Measurements from ENCODE around the gene TGOLN2.
"Not testable (repeated sequence)": the region's sequence is repeated elsewhere in the genome, so short reads cannot be mapped to it uniquely, and the experiment has no call there.

TGOLN2 gene

DNA sequence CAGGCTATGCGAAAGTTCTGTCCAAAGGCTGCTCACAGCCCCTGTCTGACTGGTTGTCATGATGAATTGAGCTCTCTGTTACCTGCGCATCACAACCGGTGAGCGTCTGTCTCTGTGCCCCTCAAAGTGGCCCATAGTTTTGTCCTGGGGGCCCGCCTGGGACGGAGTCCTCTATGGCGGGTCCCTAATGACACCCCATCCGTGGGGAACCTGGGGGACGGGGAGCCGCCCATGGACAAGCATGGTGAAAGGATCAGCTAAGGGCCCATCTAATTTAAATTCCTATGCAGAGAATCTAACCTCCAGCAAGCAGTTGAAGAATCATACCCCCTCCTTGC is 27.3 kb upstream of the TGOLN2 start:
- Histone ChIP-seq H3K27ac (ENCODE audit: low read depth, low read length) (peak overlapping the region; percentile 86), H3K4me1 (ENCODE audit: insufficient read depth, low read length) (peaks cover 23% of the 10 kb centered on the region), H3K4me3 (ENCODE audit: low read depth in 1 of 2, low read length in 2 of 2) (peak overlapping the region; percentile 78 to 97), H3K36me3 (ENCODE audit: insufficient read depth, low read length) (peaks cover 41% of the 10 kb centered on the region), H3K9me3 (ENCODE audit: low read length) (no peaks in the 10 kb centered on the region), H3K9ac (ENCODE audit: low read length) (peak overlapping the region; percentile 89), H3K27me3 (ENCODE audit: control insufficient read depth in 1 of 2, insufficient read depth in 2 of 2, low read length in 2 of 2) (no peaks in the 10 kb centered on the region)

DNA sequence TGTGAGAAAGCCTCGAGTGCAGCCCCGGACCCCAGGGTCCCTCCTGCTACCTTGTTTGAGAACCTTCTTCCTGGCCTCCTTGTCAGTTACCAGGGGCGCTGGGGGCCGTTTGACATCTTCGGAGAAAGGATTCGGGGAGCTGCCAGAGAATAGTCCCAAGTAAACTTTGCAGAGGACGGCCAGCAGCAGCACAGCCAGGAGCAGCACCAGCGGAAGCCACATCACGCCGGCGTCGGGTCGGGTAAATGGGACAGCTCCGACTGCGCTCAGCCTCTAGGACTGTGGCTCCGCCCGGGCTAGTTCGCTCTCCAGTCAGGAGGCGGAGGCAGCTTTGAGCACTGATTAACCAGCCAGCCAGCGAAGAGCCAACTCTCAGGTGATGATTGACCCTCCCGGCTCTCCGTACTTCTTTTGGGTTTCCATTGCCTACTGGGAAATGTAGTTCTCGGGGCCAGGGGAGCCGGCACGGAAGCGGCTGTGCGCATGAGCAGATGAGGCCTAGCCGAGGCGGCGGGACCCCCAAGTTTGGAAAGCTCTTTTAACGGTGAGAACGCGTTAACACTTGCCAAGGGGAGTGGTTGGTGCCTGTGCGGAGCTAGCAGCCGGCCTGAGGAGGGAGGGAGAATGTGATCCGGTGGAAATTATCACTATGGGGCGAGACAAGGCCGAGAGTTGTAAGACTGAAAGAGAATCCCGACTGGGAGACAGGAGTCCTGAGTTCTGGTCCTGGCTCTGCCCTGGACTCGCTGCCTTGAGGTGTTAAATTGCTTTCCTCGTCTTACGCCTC is 26.7 kb upstream of the TGOLN2 start, which contains the start of the genes ELMOD3 and RETSAT:
TSS of gene ELMOD3 (plus strand) at position 484 of the 787 bp plus-strand sequence. CDS start 2,430 bp downstream, outside the sequence.
TSS of gene RETSAT (minus strand) at position 243 of the 787 bp plus-strand sequence. CDS start at position 222, 21 bp downstream.
- Histone ChIP-seq H3K9ac (ENCODE audit: low read length) (peak within 1 kb of the TSS; percentile 89), H3K4me1 (ENCODE audit: insufficient read depth, low read length) (peaks cover 23% of the 10 kb centered on the region), H3K36me3 (ENCODE audit: insufficient read depth, low read length) (peaks cover 46% of the 10 kb centered on the region), H3K9me3 (ENCODE audit: low read length) (no peaks in the 10 kb centered on the region), H3K27me3 (ENCODE audit: control insufficient read depth in 1 of 2, insufficient read depth in 2 of 2, low read length in 2 of 2) (no peaks in the 10 kb centered on the region), H3K4me3 (ENCODE audit: low read depth in 1 of 2, low read length in 2 of 2) (peak within 1 kb of the TSS; percentile 78 to 97), H3K27ac (ENCODE audit: low read depth, low read length) (peak within 1 kb of the TSS; percentile 86)

DNA sequence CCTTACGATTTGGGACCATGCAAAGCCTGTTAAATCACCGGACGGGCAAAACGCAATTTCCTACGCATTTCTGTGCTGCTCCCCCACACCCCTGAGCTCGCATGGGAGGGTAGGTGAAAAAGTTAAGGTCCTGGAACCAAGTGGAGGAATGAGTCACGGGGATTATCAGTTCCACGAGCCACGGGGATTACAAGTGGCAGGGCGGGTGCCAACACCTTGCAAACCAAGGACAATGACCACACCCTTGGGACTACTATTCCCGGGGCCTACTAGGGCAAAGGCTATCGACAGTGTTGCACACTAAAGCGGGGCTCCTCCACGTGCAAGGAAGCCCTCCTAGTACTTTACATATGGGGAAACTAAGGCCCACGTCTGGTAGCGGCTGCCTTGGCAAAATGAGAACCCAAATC is 26.1 kb upstream of the TGOLN2 start:
- Histone ChIP-seq H3K4me1 (ENCODE audit: insufficient read depth, low read length) (peaks cover 23% of the 10 kb centered on the region), H3K4me3 (ENCODE audit: low read depth in 1 of 2, low read length in 2 of 2) (peak overlapping the region; percentile 78 to 97), H3K9ac (ENCODE audit: low read length) (peak overlapping the region; percentile 40)

DNA sequence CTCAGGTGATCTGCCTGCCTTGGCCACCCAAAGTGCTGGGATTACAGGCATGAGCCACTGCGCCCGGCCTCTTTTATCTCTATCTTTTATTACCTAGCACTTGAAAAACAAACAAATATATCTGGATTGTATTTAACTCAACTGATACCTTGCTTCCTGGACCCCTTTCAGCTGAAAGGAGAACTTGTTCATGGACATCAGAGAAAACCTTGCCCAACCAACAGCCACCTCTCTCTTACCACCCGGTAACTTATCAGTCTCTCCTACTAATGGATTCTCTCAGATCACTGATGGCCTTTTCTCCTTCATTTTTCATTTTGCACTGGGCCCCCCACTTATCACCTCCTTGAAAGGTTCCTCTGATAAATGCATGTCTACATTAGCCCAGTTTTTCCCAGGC is 19.8 kb upstream of the TGOLN2 start:
- Histone ChIP-seq H3K9me3 (ENCODE audit: low read length) (no peaks in the 10 kb centered on the region), H3K4me1 (ENCODE audit: insufficient read depth, low read length) (no peaks in the 10 kb centered on the region), H3K4me3 (ENCODE audit: low read depth in 1 of 2, low read length in 2 of 2) (no peak overlapping the region), H3K36me3 (ENCODE audit: insufficient read depth, low read length) (peaks cover 45% of the 10 kb centered on the region), H3K27me3 (ENCODE audit: control insufficient read depth in 1 of 2, insufficient read depth in 2 of 2, low read length in 2 of 2) (no peaks in the 10 kb centered on the region), H3K9ac (ENCODE audit: low read length) (no peak overlapping the region), H3K27ac (ENCODE audit: low read depth, low read length) (no peak overlapping the region)

More for the DNA sequence above, 26.1 kb upstream of the TGOLN2 start:
- Histone ChIP-seq H3K27ac (ENCODE audit: low read depth, low read length) (peak overlapping the region; percentile 67), H3K36me3 (ENCODE audit: insufficient read depth, low read length) (peaks cover 48% of the 10 kb centered on the region), H3K9me3 (ENCODE audit: low read length) (no peaks in the 10 kb centered on the region), H3K27me3 (ENCODE audit: control insufficient read depth in 1 of 2, insufficient read depth in 2 of 2, low read length in 2 of 2) (no peaks in the 10 kb centered on the region)

DNA sequence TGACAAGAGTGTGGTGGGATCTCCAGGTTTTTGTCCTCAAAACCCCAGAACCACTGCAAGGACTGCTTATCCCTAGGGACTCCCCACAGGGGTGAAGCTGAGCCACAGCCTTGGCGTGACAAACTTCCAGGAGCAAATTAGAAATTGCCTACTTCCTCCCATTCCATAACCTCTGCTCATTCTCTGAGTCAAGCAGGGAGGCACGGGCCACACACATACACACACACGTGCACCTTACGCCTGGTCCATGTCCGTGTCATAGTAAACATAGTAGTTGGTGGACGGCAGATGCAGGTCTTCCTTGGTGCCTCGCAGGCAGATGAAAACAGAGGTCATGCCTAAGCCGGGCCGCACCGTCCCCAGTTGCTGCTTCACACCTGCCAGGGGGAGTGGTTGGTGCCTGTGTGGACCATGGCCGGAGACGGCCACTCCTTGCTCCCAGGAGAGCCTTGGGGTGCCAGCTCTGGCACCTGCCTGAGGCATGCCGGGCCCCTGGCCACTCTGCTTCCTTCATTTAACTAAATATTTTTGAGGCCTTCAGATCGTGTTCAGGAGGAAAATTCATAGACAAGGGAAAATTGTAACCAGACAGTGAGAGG is 16.7 kb upstream of the TGOLN2 start:
- Histone ChIP-seq H3K9me3 (ENCODE audit: low read length) (no peaks in the 10 kb centered on the region), H3K27ac (ENCODE audit: low read depth, low read length) (no peak overlapping the region), H3K9ac (ENCODE audit: low read length) (no peak overlapping the region), H3K27me3 (ENCODE audit: control insufficient read depth in 1 of 2, insufficient read depth in 2 of 2, low read length in 2 of 2) (no peaks in the 10 kb centered on the region), H3K4me3 (ENCODE audit: low read depth in 1 of 2, low read length in 2 of 2) (no peak overlapping the region), H3K36me3 (ENCODE audit: insufficient read depth, low read length) (peaks cover 26% of the 10 kb centered on the region), H3K4me1 (ENCODE audit: insufficient read depth, low read length) (no peaks in the 10 kb centered on the region)

DNA sequence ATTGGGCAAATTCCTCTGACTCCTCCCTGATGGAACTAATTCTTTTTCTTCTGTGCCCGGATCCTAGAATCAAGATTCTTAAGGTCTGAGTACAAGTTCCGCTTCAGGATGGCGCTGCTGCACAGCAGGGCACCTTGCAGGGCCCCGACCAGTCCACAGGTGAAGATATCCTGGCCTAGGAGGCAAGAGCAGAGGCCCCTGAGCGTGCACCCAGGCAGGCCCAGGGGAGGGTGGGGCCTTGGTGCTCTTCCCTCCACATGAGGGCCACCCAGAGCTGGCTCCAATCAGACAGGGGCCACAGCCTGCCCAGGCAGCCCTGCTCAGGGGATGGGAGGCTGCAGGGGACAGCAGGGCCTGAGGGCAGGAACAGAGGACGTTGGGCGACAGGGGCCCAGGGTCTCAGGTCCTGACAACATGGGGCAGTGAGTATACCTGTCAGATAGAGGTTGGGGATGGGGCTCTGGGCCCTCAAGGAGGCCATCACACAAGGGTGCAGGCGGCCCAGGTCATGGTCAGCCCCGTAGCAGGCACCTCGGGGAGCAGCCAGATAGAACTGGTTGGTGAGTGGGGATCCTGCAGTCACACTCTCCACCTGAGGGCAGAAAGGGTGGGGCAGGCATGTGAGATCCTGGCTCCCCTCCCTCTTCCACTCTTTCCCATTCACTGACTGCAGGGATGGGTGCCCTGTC is 15.6 kb upstream of the TGOLN2 start:
- not testable (repeated sequence) for H3K9ac ChIP-seq (ENCODE audit: low read length); H3K4me3 ChIP-seq (ENCODE audit: low read depth in 1 of 2, low read length in 2 of 2); H3K27ac ChIP-seq (ENCODE audit: low read depth, low read length); H3K4me1 ChIP-seq (ENCODE audit: insufficient read depth, low read length); H3K9me3 ChIP-seq (ENCODE audit: low read length); H3K27me3 ChIP-seq (ENCODE audit: control insufficient read depth in 1 of 2, insufficient read depth in 2 of 2, low read length in 2 of 2)
- peaks cover 20% of the 10 kb centered on the region for H3K36me3 ChIP-seq (ENCODE audit: insufficient read depth, low read length)

DNA sequence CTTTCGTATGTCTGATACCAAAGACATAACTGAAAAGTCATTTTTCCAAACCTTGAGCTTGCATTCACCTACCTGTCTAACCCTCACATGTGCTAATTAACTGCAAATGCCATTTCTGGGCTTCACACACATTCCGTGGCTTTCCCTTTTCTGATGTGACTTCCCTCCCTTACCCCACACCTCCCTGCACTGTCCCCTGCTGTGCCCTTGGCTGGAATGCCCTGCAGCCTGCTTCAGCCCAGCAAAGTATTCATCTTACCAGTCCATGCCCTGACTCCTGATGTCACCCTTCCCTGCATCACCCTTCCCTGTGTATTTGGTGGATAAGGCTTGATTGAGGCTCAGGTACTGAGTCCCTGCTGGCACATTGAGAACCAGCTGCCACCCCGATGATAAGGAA is 14.4 kb upstream of the TGOLN2 start:
- Histone ChIP-seq H3K4me1 (ENCODE audit: insufficient read depth, low read length) (no peaks in the 10 kb centered on the region), H3K36me3 (ENCODE audit: insufficient read depth, low read length) (peaks cover 14% of the 10 kb centered on the region), H3K27ac (ENCODE audit: low read depth, low read length) (no peak overlapping the region), H3K27me3 (ENCODE audit: control insufficient read depth in 1 of 2, insufficient read depth in 2 of 2, low read length in 2 of 2) (no peaks in the 10 kb centered on the region), H3K4me3 (ENCODE audit: low read depth in 1 of 2, low read length in 2 of 2) (no peak overlapping the region), H3K9ac (ENCODE audit: low read length) (no peak overlapping the region), H3K9me3 (ENCODE audit: low read length) (no peaks in the 10 kb centered on the region)

DNA sequence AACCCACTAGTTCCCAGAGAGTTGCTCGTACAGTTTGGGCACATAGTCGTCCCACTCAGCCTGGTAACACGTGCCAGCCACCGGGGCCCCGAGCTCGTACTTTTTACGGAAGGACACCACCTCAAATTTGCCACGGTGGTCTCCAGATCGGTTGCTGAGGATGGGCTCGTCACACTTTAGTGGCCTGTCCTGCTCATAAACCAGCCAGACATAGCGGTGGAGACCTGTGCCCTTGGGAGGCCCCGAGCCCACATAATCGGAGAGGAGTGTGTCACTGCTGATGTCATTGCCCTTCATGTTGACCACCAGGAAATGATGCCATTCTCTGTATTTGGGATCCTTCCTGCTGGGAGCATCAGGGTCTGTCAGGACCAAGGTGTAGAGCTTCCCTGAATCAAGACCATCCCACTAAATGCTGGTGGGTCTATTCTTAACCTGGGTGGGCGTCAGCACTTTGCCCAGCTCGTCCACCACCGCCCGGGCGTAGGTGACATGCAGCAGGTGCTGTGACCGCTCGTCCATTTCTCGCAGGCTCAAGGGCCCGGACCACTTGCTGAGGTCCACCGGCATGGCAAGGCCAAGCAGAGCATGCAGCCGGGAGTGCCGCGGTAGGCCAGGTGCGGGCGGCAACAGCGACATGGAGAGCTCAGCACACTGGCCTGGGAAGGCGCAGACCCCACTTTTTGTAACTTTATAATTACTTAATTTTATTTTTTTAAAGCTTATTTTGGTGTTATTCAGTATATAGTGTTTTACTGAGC is 13.7 kb upstream of the TGOLN2 start:
- H3K9ac ChIP-seq (ENCODE audit: low read length) = no peak overlapping the region
- H3K4me1 ChIP-seq (ENCODE audit: insufficient read depth, low read length) = no peaks in the 10 kb centered on the region
- H3K27me3 ChIP-seq (ENCODE audit: control insufficient read depth in 1 of 2, insufficient read depth in 2 of 2, low read length in 2 of 2) = no peaks in the 10 kb centered on the region
- H3K4me3 ChIP-seq (ENCODE audit: low read depth in 1 of 2, low read length in 2 of 2) = no peak overlapping the region
- H3K36me3 ChIP-seq (ENCODE audit: insufficient read depth, low read length) = peaks cover 14% of the 10 kb centered on the region
- H3K9me3 ChIP-seq (ENCODE audit: low read length) = no peaks in the 10 kb centered on the region
- H3K27ac ChIP-seq (ENCODE audit: low read depth, low read length) = no peak overlapping the region

DNA sequence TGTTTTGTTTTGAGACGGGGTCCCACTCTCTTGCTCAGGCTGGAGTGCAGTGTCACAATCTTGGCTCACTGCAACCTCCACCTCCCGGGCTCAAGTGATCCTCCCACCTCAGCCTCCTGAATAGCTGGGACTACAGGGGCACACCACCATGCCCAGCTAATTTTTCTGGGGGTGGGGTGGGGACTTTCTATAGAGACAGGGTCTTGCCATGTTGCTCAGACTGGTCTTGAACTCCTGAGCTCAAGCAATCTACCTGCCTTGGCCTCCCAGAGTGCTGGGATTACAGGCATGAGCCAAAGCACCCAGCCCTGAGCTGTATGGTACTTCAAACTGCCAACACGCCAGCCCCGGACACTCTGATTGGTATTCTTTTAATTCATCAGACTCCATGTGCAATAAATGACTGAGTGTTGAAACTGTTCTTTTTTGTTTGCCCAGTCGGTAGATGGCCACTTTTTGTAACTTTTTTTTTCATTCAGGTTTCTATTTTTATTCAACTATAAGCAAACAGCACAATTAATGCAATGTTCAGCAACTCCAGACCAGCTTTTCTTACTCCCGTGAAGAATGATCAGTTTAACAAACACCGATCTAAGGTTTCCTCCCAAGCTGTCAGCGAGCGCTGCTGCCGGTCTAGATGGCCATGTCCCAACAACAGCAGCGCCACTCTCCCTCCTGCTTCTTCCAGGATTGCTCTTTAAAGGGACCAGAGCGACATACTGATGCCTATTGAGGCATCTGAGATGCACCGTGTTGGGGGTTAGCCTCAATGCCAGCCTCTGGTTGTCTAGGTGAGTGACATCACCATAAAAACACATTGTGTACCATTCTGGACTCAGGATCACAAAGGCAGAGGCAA is 12.5 kb upstream of the TGOLN2 start:
- no peaks in the 10 kb centered on the region for H3K9me3 ChIP-seq (ENCODE audit: low read length)
- H3K36me3 ChIP-seq (ENCODE audit: insufficient read depth, low read length) = peaks cover 6% of the 10 kb centered on the region
- no peak overlapping the region for H3K4me3 ChIP-seq (ENCODE audit: low read depth in 1 of 2, low read length in 2 of 2)
- H3K27me3 ChIP-seq (ENCODE audit: control insufficient read depth in 1 of 2, insufficient read depth in 2 of 2, low read length in 2 of 2) = no peaks in the 10 kb centered on the region
- H3K27ac ChIP-seq (ENCODE audit: low read depth, low read length) = no peak overlapping the region
- H3K9ac ChIP-seq (ENCODE audit: low read length) = no peak overlapping the region
- H3K4me1 ChIP-seq (ENCODE audit: insufficient read depth, low read length) = no peaks in the 10 kb centered on the region

DNA sequence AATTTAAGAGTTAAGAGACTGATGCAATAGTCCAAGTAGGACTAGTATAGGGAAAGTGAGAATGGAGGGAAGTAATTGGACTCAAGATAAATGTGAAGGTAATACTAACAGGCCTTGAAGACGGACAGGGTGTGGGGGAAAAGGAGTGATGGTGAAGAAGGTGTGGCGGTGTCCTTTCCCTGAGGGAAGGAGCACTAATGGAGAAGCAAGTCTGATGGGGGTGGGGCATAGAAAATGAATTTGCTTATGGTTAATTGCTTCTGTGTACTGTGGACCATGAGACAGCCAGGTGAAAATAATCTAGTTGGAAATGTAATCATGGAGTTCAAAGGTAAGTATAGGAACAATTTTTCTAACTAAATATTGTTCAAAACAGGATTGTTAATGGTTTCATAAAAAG is 7.1 kb upstream of the TGOLN2 start:
- Histone ChIP-seq H3K9ac (ENCODE audit: low read length) (no peak overlapping the region), H3K27me3 (ENCODE audit: control insufficient read depth in 1 of 2, insufficient read depth in 2 of 2, low read length in 2 of 2) (no peaks in the 10 kb centered on the region), H3K9me3 (ENCODE audit: low read length) (no peaks in the 10 kb centered on the region), H3K27ac (ENCODE audit: low read depth, low read length) (no peak overlapping the region), H3K36me3 (ENCODE audit: insufficient read depth, low read length) (no peaks in the 10 kb centered on the region), H3K4me1 (ENCODE audit: insufficient read depth, low read length) (no peaks in the 10 kb centered on the region), H3K4me3 (ENCODE audit: low read depth in 1 of 2, low read length in 2 of 2) (no peak overlapping the region)
